Stimulated activated CD8-positive, alpha-beta memory T cell treated with anti-CD3 and anti-CD28 coated beads, Interleukin-12 subunit alpha, Interleukin-12 subunit beta, amount 100 ng/mL, for 24 hours (primary cell): ENCODE data around the gene DENND4A.
A peak's percentile ranks its signal among the peaks of the same experiment; 100 is the strongest.
"Not testable (repeated sequence)": the region's sequence is repeated elsewhere in the genome, so short reads cannot be mapped to it uniquely, and the experiment has no call there.

Experiments used
- DNase-seq: peaks from one replicate; pipeline ENCODE4 v3.0.0-alpha.2; 2020; ENCODE audit errors: extremely low read depth

The DENND4A gene

DNA sequence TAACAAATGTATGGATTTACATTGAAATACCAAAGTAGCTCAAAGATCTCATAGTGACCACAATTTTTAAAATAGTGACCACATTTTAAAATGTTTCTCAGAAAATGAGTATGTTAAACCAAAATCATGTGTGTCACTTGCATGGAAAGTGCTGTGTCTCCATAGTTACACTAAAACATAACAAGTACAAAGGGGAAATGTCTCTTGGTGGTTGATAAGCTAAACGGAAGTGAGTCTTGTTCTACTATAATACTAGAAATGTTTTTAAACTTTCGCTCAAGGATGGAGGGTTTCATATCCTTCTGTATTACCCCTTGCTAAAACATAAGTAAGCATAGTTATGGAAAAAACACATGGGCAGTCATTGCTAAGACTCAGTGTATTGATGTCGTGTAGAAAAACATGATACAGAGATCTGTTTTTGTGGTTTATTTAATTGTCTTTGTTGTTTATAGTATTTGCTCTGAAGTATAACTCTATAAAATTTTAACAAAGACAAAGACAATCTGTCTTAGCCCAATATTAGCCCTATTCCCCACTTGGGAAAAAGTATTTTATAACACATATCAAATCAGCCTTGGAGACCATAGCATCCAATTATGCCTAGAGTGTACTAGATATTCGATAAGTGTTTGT lies 27.0 kb upstream of the DENND4A start:
- DNase-seq = no peak

DNA sequence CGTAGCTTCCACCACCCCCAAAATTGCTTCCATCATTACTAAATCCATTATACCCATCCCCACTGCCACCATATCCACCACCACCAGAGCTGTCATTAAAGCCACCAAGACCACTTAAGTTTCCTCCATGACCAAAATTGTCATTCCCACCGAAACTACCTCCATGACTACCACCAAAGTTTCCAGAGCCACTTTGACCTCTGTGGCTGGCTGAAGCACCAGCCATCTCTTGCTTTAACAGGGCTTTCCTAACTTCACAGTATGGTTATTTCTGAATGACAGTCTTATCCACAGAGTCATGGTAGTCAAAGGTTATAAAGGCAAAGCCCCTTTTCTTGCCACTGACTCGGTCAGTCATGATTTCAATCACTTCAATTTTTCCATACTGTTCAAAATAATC lies 24.3 kb upstream of the DENND4A start:
- DNase-seq = no peak

DNA sequence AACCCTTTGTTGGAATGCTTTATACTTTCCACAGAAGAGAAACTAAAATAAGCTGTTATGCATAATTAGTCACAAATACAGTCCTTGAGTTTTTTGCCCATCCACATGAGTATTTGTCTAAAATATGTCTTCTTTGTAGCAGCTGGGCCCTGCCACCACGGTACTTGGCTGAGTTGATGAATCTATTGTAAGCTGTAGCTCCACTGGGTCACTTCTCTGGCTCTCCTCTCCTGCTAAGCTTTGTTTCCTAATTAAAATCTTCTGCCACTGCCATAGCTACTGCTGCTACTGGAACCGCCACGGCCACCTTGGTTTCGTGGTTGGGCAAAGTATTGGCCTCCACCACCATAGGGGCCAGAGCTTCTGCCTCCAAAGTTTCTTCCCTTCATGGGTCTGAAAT lies 23.9 kb upstream of the DENND4A start:
- DNase-seq = not testable (repeated sequence)

DNA sequence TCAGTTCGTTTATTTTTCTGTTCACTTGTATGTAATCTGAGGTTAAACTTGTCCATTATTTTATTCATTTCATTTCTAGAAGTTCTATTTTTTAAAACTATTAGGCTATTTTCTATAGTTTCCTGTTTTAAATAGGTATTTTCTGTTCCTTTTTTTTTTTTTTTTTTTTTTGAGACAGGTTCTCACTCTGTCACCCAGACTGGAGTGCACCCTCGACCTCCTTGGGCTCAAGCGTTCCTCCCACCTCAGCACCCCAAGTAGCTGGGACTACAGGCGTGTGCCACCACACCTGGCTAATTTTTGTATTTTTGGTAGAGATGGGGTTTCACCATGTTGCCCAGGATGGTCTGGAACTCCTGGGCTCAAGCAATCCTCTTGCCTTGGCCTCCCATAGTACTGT lies 22.2 kb upstream of the DENND4A start:
- DNase-seq = not testable (repeated sequence)

- no peak for DNase-seq
Measured at GRCh38 chr15:65812916-65813315, 20.8 kb upstream of the DENND4A start.

DNA sequence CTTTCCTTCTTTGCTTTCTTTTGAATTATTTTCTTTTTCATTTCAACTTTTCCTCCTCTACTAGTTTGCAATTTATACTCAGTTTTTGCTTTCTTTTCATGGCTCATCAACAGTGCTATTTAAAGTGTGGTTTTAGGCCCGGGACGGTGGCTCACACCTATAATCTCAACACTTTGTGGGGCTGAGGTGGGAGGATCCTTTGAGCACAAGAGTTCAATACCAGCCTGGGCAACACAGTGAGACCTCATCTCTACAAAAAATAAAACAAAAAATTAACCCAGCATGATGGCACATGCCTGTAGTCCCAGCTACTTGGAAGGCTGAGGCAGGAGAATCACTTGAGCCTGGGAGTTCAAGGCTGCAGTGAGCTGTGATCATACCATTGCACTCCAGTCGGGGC lies 20.4 kb upstream of the DENND4A start:
- DNase-seq = no peak

GRCh38 chr15:65811835-65812234 lies 19.7 kb upstream of the DENND4A start:
- DNase-seq = no peak

DNA sequence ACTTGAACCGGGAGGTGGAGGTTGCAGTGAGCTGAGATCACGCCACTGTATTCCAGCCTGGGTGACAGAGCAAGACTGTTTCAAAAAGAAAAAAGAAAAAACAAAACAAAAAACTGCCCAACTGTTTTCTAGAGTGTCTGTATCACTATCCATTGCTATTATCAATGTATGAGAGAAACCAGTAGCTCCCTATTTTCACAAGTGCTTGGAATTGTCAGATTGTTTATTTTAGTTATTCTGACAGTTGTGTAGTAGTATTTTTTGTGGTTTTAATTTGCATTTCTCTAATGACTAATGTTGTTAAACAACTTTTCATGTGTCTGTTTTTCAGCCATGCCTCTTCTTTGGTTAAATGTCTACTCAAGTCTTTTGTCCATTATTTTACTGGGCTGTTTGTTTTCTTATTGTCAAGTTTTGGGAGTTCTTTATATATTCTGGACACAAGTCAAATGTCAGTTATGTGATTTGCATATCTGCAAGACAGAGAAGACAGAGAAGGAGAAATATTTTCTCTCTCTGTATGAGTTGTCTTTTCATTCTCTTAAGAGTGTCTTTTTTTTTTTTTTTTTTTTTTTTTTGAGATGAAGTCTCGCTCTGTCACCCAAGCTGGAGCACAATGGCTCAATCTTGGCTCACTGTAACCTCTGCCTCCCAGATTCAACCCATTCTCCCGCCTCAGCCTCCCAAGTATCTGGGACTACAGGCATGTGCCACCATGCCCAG lies 19.1 kb upstream of the DENND4A start:
- not testable (repeated sequence) for DNase-seq

DNA sequence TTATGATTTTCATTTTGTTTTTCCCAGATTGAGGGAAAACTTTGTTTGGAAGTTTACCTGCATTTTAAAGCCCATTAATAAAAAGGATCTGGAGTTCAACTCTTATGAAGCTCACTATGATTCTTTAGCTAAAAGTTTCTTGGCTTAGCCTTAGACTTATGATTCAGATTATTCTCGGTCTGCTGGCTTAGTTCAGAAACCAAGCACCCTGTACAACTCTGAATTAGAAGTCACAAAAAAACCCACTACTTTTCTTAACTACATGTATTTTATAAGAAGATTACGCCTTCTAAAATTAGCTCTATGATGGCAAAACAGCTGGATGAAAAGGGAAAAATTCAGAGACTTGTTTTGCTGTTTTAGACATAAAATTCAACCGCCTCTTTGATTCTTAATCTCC lies 14.3 kb upstream of the DENND4A start:
- no peak for DNase-seq

- no peak for DNase-seq
Measured at GRCh38 chr15:65805019-65805745, 13.1 kb upstream of the DENND4A start.

DNA sequence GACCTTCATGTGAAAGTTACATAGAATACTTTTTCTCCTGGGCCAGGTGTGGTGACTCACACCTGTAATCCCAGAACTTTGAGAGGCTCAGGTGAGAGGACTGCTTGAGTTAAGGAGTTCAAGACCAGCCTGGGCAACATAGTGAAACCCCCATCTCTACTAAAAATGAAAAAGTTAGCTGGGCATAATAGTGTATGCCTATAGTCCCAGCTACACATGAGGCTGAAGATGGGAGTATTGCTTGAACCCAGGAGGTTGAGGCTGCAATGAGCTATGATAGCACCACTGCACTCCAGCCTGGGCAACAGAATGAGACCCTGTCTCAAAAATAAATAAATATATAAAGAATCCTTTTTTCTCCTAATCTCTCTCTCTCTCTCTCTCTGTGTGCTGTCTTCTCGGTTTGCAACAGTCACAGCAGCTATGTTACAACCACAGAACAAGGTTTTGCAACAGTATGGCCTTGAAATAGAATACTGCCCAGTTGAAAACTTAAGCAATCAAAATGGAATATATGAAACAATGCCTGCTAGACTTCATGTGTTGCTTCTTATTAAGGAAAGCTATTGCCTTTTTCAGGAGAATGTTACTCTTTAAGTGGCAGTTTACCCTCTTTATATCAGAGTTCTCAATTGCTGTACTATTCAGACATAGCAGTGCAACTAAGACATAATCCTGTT lies 12.3 kb upstream of the DENND4A start:
- DNase-seq = no peak

DNA sequence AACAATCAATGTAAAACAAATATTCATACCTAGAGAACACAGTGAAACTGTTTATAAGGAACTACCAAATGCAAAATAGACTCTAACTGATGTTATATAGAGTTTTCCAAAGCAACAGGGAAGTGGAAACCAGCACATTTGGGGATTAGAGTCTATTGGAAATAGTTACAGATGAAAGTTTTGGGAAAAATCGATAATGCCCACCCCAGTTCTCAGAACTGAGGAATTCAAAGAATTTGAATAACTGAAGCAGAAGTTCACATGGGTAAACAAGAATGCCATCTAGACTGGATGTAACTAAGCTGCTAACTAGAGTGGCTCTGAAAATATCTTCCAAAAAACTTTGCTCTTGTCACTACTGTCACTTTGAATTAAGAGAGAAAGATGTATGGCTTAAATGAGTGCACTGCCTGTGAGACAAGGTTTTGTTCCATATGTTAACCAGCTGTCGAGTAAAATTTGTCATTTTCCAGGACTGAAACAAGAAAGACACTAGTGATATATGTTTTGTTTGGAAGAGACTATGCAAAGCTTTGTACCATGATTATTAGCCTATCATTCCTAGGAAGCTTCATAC lies 9.2 kb upstream of the DENND4A start:
- DNase-seq = no peak

GRCh38 chr15:65796610-65797078 lies 4.6 kb upstream of the DENND4A start:
- DNase-seq = no peak

DNA sequence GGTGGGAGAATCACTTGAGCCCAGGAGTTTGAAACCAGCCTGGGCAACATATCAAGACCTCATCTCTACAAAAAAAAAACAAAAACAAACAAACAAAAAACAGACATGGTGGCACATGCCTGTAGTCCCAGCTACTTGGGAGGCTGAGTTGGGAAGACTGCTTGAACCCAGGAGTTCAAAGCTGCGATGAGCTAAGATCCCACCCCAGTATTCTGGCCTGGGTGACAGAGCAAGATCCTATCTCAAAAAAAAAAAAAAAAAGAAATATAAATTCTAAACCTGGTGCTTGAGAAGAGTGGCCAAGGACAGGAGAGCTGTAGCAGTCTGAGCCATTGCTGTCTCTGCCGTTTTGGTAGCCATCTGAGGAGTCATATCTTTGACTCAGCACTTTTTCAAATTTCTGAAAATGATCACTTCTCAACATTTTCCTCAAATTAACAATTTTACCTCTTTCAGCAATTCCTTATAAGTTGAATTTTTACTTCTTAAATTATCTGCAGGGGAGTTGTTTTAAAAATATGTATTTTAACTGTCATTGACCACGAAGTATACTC lies 3.6 kb upstream of the DENND4A start:
- DNase-seq = no peak

DNA sequence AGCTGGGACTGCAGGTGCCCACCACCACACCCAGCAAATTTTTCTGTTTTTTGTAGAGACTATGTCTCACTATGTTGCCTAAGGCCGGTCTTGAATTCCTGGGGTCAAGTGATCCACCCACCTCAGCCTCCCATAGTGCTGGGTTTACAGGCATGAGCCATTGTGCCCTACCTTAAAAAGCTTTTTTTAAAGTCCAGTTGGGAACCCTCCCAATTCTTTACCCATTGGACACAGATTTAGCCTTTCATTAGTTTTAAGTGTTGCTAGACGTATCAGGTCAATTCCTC lies 1.7 kb upstream of the DENND4A start:
- no peak for DNase-seq

DNA sequence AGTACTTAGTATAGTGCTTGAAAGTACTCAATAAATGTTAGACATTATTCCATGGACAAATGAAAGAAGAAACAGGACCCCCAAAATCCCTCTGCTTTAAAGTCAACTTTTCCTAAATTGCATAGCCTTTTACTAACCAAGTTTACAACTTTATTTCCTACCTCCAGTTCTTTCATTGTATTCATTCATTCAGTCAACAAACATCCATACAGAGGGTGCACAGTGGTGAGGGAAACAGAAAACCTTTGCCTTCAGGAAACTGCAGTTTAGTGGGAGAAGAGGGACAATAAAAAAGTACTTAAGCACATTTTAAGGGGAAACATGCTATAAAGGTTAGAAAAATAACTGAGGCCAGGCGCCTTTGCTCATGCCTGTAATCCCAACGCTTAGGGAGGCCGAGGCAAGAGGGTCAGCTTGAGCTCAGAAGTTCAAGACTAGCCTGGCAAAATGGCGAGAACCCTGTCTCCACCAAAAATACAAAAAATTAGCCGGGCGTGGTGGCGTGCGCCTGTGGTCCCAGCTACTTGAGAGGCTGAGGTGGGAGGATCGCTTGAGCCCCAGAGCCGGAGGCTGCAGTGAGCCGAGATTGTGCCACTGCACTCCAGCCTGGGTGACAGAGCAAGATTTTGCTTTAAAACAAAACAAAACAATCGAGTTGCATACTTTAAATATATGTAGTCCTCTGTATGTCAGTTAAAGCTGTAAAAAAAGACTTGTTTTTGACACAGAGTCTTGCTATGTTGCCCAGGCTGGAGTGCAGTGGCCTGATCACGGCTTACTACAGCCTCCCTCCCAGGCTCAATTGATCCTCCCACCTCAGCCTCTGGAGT lies 1.1 kb upstream of the DENND4A start:
- DNase-seq = no peak

DNA sequence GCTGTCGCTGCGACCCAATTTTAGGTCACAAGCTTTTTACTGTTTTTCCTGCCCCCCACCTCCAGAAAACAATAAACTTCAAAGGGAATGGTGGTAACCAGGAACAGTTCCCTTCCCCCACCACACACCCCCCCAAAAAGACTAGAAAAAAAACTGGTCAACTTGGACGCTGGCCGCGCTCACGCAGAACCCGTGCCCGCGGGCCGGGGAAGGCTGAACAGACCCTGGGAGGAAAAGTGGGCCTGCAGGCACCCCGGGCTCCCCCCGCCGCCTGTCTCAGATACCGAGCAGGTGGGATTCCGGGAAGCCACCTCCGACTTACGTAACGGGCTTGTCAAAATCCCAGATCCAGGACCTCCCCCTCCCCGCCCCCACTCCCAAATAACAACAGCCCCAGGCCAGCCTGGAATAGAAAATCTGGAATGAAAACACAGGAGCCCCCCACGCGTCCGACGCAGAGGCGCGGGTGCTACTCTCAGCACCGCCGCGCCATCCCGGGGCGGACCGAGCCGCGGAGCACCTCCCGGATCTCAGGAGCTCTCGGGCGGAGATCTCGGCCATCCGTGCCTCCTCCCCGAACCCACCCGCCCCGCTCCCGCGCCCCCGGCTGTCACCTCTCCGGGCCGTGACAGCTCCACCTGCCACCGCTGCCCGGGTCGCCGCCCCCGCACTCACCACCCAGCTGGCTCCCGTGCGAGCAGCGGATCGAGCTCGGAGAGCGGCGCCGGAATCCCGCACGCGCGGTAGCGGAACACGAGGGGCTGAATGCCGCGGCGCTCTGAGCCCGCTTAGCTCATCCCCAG lies 557 bp downstream of the DENND4A start:
- DNase-seq = peak; percentile 14

- DNase-seq = no peak
Measured at GRCh38 chr15:65790694-65791334, 1.3 kb downstream of the DENND4A start.

GRCh38 chr15:65789759-65790425 lies 2.2 kb downstream of the DENND4A start:
- DNase-seq = no peak
